Cardiac septum (tissue), 1 donor: ENCODE results near the gene PRDX3. TPM values are rescaled to one million over a fixed set of nuclear protein-coding genes. Genes with fewer than 3 reads are reported as not detected.
"Not testable (repeated sequence)": the region's sequence is repeated elsewhere in the genome, so short reads cannot be mapped to it uniquely, and the experiment has no call there.

Source experiments
- DNase-seq: peaks from one replicate; pipeline ENCODE4 v3.0.0-alpha.2; 2020; ENCODE audit warnings: low spot score
- intact Hi-C: fragments of 100-400 bp; cut with DNase I; formaldehyde crosslinking; loops from one replicate; pipeline ENCODE4 v1.14.0; 2022
- total RNA-seq: library from RNA; stranded (reverse); fragmentation: NEBNext Ultra II Directional; extraction: Animal tissue kit (Norgen Biotek cat#: 25700); gene quantifications from one replicate; pipeline ENCODE4 v1.2.1, GENCODE V29; 2021
- donor health status: DM: no; HTN: no; CAD: no.

PRDX3 gene
- total RNA-seq, 1 donor from 2014 or later, result 220 TPM

GRCh38 chr10:119137878-119138277 is 40.7 kb downstream of the PRDX3 start:
- DNase-seq, intact Hi-C loops: not testable (repeated sequence)

- no peak for DNase-seq
- intact Hi-C loops, result no loop called here
Measured at GRCh38 chr10:119136084-119136483, 42.5 kb downstream of the PRDX3 start.

- DNase-seq, result no peak
- intact Hi-C loops, result no loop called here
Measured at GRCh38 chr10:119135513-119135881, 43.1 kb downstream of the PRDX3 start.

GRCh38 chr10:119133949-119134348 is 44.7 kb downstream of the PRDX3 start:
- intact Hi-C loops, result no loop called here
- no peak for DNase-seq

GRCh38 chr10:119132521-119133345 is 45.9 kb downstream of the PRDX3 start:
- DNase-seq, result no peak
- intact Hi-C loops, result no loop called here

- no peak for DNase-seq
- intact Hi-C loops, result no loop called here
Measured at GRCh38 chr10:119131512-119132240, 46.9 kb downstream of the PRDX3 start.

GRCh38 chr10:119129721-119130120 is 48.9 kb downstream of the PRDX3 start:
- intact Hi-C loops, result no loop called here
- DNase-seq, result no peak

- intact Hi-C loops, result no loop called here
- no peak for DNase-seq
Measured at GRCh38 chr10:119125942-119126341, 52.7 kb downstream of the PRDX3 start.

GRCh38 chr10:119120875-119121274 is 57.7 kb downstream of the PRDX3 start:
- DNase-seq, result no peak
- intact Hi-C loops, result no loop called here

- DNase-seq, result no peak
- intact Hi-C loops, result no loop called here
Measured at GRCh38 chr10:119120413-119120867, 58.2 kb downstream of the PRDX3 start.

- DNase-seq, result no peak
- intact Hi-C loops, result no loop called here
Measured at GRCh38 chr10:119119400-119119799, 59.2 kb downstream of the PRDX3 start.

- intact Hi-C loops, result no loop called here
- no peak for DNase-seq
Measured at GRCh38 chr10:119118231-119118630, 60.4 kb downstream of the PRDX3 start.

Other genes with a start within 250 kb of the PRDX3 start
- 10.3 TPM for gene NANOS1, start 149.1 kb downstream of the PRDX3 start, total RNA-seq
- 133 TPM for gene EIF3A, start 98.0 kb downstream of the PRDX3 start, total RNA-seq
- 22.2 TPM for gene DENND10, start 74.7 kb downstream of the PRDX3 start, total RNA-seq
- gene SFXN4, start 13.1 kb downstream of the PRDX3 start, total RNA-seq, result 44.0 TPM
- 17.6 TPM for gene GRK5, start 28.8 kb upstream of the PRDX3 start, total RNA-seq